BJ (cell line): Measurements from ENCODE around the gene TMEM221. TPM values are rescaled to one million over a fixed set of nuclear protein-coding genes. Genes with fewer than 3 reads are reported as not detected.

Experiments used
- CTCF ChIA-PET: fragments of 350-600 bp; formaldehyde crosslinking; extraction: SDS; loops from one replicate; lab custom pipeline; 2021; ENCODE audit warnings: antibody characterized with exemption, inconsistent platforms; lab: Yijun Ruan, JAX
- POLR2A ChIA-PET: fragments of 300-600 bp; sonication (Branson Sonifier 250); formaldehyde crosslinking; extraction: SDS; loops from one replicate; lab custom pipeline; 2021; ENCODE audit warnings: antibody characterized with exemption; lab: Charles Lee
- DNase-seq: peaks from one replicate; pipeline ENCODE4 v3.0.0-alpha.2; 2011; ENCODE audit warnings: low read depth
- H3K27me3 ChIP-seq: 2 replicates; pipeline ENCODE4 v1.6.0; 2011; ENCODE audit warnings: low read length; ENCODE audit not compliant: control insufficient read depth, insufficient read depth
- H3K36me3 ChIP-seq: 2 replicates; pipeline ENCODE4 v1.5.1; 2011; ENCODE audit warnings: low read length; ENCODE audit not compliant: control insufficient read depth, insufficient read depth
- H3K4me3 ChIP-seq: 2 replicates; pipeline ENCODE4 v1.5.1; 2011; ENCODE audit warnings: low read depth, mild to moderate bottlenecking, control low read depth, low read length
- CTCF ChIP-seq: IDR thresholded peaks from 2 replicates; pipeline ENCODE4 v1.5.1; 2011; ENCODE audit warnings: low read depth, mild to moderate bottlenecking, control low read depth, inconsistent platforms, low read length, moderate library complexity; ENCODE audit not compliant: insufficient read depth
- polyA plus RNA-seq: library from polyadenylated mRNA; depleted of rRNA; stranded (reverse); fragments of >200 nt; gene quantifications from 2 replicates; pipeline ENCODE4 v1.2.3, GENCODE V29; 2011

The TMEM221 gene
- polyA plus RNA-seq, 1 experiment, result 0.11 TPM

GRCh38 chr19:17487284-17488121, 39.0 kb upstream of the TMEM221 start:
- no peak for TF ChIP-seq CTCF
- CTCF ChIA-PET, result interaction anchor here (0.7 to 1.4 kb wide), 3 partner anchors 8 to 14 kb away, joined by 3 to 8 read pairs (median 3); no protein-coding TSS in a partner anchor
- POLR2A ChIA-PET, result interaction anchor here (0.5 kb wide), 1 partner anchor 24 kb away, joined by 4 read pairs; the partner anchor contains the start of gene PGLS
- DNase-seq, result no peak
- H3K27me3 ChIP-seq, result no peaks in the 10 kb centered on the region
- H3K4me3 ChIP-seq, result no peak overlapping the region
- H3K36me3 ChIP-seq, result peaks cover 9% of the 10 kb centered on the region

- Histone ChIP-seq H3K4me3 (no peak overlapping the region), H3K36me3 (peaks cover 8% of the 10 kb centered on the region), H3K27me3 (no peaks in the 10 kb centered on the region)
- POLR2A ChIA-PET, result no interaction called here
- DNase-seq, result no peak
- CTCF ChIA-PET, result interaction anchor here (1.1 to 1.4 kb wide), 3 partner anchors 9 to 15 kb away, joined by 3 to 8 read pairs (median 3); no protein-coding TSS in a partner anchor
- no peak for TF ChIP-seq CTCF
Observed at GRCh38 chr19:17486545-17487240, 38.2 kb upstream of the TMEM221 start.

- Histone ChIP-seq H3K27me3 (no peaks in the 10 kb centered on the region), H3K36me3 (peaks cover 8% of the 10 kb centered on the region), H3K4me3 (no peak overlapping the region)
- no peak for TF ChIP-seq CTCF
- ChIA-PET CTCF (no interaction called here), POLR2A (no interaction called here)
- no peak for DNase-seq
Observed at GRCh38 chr19:17484520-17485185, 36.2 kb upstream of the TMEM221 start.

GRCh38 chr19:17483605-17484002, 35.1 kb upstream of the TMEM221 start:
- H3K27me3 ChIP-seq, result no peaks in the 10 kb centered on the region
- ChIA-PET POLR2A (no interaction called here), CTCF (interaction anchor here (1.7 kb wide), 1 partner anchor 12 kb away, joined by 5 read pairs; no protein-coding TSS in a partner anchor)
- no peak overlapping the region for H3K4me3 ChIP-seq
- peaks cover 7% of the 10 kb centered on the region for H3K36me3 ChIP-seq
- no peak for TF ChIP-seq CTCF
- no peak for DNase-seq
